Posterior vena cava (tissue), 2 donors: ENCODE measurements around the gene WWOX. TPM values are rescaled to one million over a fixed set of nuclear protein-coding genes. Genes with fewer than 3 reads are reported as not detected.

ENCODE experiments used
- DNase-seq: peaks from one replicate; pipeline ENCODE4 v3.0.0-alpha.2; 2020; ENCODE audit warnings: low spot score
- intact Hi-C, 2 donors: fragments of 100-400 bp; cut with DNase I; formaldehyde crosslinking; loops; one replicate each; pipeline versions ENCODE4 v1.14.1 to v1.14.2; 2022 to 2023
- total RNA-seq, 2 donors: library from RNA; stranded (reverse); fragmentation: NEBNext Ultra II Directional; extraction: Animal tissue kit (Norgen Biotek cat#: 25700); gene quantifications; one replicate each; pipeline ENCODE4 v1.2.1, GENCODE V29; 2021
- donor health status: DM: yes; HTN: yes; CAD: no.
- donor health status: DM: yes; HTN: yes; CAD: no.

Gene WWOX
- total RNA-seq, 2 donors from 2014 or later = 12.5 to 16.9 TPM

DNA sequence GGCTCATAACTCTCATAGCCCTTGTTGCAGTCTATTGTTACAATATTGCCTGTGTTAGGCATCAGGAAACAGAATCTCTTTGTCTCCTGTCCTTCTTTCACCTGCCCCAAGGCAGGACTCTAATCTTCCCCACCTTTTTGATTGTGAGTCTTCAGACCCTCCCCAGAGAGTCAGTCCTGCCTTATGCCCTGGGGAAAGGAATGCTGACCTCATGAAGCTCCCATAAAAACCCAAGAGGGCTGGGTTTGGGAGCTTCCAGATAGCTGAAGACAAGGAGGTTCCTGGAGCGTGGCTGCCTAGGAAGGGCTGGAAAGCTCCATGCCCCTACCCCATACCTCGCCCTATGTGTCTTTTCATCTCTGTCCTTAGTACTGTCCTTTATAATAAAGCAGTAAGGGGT, 688.8 kb downstream of the WWOX start:
- intact Hi-C loops = no loop called here
- no peak for DNase-seq

- intact Hi-C loops = no loop called here
- DNase-seq = no peak
These were observed 689.2 kb downstream of the WWOX start for GRCh38 chr16:78788696-78789095.

- intact Hi-C loops = no loop called here
These were observed 690.1 kb downstream of the WWOX start for GRCh38 chr16:78789561-78789960.

DNA sequence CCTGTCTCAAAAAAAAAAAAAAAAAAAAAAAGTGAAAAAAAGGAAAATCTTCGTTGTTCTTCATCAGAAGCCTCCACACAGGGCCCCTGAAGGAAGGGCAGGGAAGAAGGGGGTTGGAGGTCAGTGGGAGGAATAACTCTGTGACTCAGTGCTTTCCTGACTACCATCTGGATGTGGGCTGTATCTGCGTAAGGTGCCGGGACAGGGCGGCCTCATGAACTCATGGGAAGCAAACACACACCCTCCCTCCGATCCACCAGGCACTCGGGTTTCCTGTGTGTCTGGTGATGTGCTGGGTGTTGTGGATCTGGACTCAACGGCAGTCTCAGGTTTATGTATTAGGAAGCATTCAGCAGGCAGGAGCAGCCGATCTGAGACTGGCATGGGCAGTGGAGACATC, 691.6 kb downstream of the WWOX start:
- no peak for DNase-seq
- intact Hi-C loops = no loop called here

More at GRCh38 chr16:78789561-78789960, 690.1 kb downstream of the WWOX start:
- no peak for DNase-seq

GRCh38 chr16:78791926-78792325, 692.5 kb downstream of the WWOX start:
- intact Hi-C loops = no loop called here
- no peak for DNase-seq

- intact Hi-C loops = no loop called here
- no peak for DNase-seq
These were observed 693.5 kb downstream of the WWOX start for GRCh38 chr16:78792952-78793351.

DNA sequence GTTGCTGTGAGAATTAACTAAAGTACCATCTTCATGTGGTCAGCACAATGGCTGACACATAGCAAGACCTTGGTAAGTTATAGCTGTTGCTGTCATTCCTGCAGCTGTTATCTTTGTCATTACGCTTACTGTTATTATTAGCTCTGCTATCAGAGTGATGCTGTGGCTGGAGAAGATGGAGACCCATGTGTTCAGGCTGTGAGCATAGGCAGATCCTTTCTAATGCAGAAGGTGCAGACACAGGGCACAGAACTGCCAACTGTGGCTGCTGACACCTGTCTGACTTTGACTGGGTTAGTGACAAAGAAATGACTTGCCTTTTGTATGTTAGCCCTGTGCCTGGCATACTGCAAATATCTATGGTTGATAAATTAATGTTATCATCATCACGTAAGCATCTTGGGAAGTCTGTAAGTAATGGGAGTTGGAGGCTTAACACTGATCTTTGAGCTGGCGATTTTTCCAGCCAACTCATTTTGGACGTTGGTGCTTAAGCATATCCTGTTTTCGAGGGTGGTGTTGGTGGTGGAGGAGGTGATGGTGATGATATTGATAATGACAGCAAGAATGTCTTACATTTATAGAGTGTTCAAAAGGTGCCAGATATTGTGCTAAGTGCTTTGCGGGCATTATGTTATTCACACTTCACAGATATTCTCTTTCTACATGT, 695.3 kb downstream of the WWOX start:
- intact Hi-C loops = no loop called here
- no peak for DNase-seq

DNA sequence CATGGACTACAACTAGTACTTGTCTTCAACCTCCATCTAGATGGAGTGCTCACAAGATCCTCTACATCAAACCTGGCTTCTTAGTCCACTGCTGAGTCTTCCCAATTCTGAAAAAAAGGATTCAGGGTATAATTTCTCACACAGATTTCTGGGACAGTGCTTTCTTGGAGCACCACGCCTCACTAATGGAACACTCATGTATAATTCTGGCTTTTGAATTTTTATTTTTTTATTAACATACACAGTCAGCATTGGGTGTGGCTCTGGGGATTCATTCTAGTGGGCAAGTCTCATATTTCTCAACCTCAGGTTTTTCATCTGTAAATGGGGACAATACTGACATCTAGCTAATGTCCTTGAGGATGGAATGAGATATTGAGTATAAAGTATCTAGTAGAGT, 696.0 kb downstream of the WWOX start:
- intact Hi-C loops = no loop called here
- DNase-seq = no peak

DNA sequence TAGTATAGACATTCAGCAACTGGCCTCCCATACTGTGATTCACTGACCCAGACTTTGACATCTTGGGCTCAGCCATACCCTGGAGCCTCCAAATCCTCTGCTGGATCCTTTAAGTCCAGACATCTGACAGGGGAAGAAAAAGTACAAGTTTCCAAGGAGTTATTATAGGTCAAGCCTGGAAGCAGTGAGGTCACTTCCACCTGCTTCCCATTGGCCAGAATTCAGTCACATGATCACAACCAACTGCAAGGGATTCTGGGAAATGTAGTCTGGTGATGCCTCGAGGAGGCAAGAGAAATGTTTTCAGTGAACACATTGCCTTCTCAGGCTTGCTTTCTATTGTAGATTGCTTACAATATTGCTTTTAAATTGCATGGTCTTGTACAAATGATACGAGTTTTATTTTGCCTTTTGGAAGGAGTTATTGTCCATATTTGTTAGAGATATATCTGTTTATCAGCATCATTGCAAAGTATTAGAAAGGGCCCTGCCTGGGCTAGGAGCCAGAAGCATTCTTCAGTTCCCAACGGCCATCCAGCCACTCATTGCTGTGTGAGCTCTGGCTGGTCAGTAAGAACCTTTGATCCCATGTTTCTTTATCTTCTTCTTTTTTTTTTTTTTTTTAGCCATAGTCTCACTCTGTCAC, 696.9 kb downstream of the WWOX start:
- no peak for DNase-seq
- intact Hi-C loops = no loop called here

DNA sequence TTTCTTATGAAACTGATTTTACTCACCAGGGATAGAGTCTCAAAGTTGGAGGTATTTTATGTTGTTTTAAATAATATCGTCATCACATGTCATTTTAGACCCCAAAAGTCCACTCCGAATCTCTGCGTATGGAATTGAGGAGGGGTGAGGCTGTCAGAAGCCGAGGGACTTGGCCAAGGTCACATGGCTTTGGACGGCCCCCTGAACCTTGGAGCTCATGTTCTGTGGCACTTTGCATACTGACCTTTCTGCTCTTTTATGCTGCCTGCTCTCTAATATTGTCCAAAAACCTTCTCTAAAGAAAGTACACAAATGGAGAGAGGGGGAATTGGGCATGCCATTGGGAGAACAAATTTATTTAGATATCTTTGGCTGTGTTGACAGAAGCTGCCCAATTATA, 700.0 kb downstream of the WWOX start:
- intact Hi-C loops = no loop called here
- DNase-seq = no peak

- intact Hi-C loops = no loop called here
- no peak for DNase-seq
These were observed 701.1 kb downstream of the WWOX start for GRCh38 chr16:78800523-78800922.

GRCh38 chr16:78804058-78804735, 704.7 kb downstream of the WWOX start:
- no peak for DNase-seq
- intact Hi-C loops = no loop called here

- no peak for DNase-seq
- intact Hi-C loops = no loop called here
These were observed 706.1 kb downstream of the WWOX start for GRCh38 chr16:78805556-78805955.

DNA sequence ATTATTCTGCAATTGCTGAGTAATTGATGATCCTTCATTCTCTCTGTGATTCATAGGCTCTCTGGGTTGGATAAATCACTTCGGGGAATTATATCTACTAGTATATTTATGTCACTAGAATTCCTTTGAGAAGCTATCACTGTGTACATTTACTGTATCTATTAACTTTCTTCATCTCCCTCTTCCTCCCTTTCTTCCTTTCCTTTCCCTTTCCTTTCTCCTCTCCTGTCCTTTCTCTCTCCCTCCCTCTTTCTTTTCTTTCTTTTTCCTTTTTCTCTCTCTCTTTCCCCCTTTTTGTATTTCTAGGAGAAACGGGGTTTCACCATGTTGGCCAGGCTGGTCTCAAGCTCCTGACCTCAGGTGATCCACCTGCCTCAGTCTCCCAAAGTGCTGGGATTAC, 711.8 kb downstream of the WWOX start:
- intact Hi-C loops = no loop called here
- DNase-seq = no peak

DNA sequence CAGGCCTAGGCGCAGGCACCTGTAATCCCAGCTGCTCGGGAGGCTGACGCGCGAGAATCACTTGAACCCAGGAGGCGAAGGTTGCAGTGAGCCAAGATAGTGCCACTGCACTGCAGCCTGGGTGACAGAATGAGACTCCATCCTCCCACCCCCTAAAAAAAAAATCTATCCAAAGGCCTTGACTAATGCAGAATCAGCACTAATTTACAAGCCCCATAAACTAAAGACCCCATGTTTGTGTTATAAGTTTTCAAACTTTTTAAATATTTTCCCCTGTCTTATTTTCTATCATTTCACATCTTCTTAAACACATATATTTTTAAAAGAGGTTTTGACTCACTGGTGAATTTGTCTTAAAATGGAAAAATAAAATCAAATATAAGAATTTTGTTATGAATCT, 713.1 kb downstream of the WWOX start:
- no peak for DNase-seq
- intact Hi-C loops = no loop called here

GRCh38 chr16:78813661-78814311, 714.3 kb downstream of the WWOX start:
- intact Hi-C loops = no loop called here
- no peak for DNase-seq

DNA sequence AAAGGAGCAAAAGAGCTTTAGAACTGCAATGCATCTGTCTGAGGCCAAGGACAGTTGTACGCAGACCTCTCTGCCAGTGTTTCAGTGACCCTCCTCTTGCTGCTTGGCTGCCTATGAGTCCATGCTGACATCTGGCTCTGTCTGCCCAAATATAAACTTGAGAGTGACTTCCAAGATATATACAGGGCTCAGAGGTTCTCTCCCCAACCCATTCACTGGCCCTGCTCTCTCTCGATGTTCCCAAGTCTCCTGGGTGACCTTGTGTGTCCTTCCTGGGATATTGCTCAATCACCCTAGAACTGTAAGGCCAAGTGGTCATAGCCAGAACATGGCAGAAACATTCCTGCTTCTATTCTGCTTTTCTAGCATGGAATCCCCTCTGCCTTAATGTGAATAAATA, 716.3 kb downstream of the WWOX start:
- no peak for DNase-seq
- intact Hi-C loops = no loop called here

DNA sequence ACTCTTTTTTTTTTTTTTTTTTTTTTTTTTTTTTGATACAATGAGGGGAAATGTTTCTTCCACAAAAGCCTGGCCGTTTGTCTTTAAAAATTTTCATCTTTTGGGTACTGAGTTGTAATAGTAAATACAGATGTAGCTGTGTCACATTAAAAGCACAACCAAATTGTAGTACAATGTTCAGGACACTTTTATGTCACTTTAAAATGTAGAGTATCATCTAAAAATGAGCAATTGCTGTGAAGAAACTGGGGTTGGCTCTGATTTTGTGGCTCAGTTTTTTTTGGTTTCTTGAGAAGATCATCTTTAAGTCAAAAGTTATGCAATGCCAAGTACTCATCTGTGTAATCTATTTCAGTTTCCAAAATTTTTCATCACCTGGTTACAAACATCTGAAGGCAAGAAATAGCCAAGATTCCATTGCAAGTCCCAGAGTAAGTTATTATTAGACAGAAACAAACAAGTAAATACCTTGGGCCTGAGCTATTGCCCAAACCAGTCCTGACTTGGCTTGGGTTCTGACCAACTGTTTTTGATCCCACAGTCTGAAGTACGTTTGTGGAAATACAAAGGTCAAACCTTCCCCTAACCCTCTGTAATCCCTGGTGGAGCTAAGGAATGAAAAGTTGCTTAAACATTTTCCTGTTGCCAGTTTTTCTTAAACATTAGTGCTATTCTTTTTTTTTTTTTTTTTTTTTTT, 717.2 kb downstream of the WWOX start:
- no peak for DNase-seq
- intact Hi-C loops = no loop called here

DNA sequence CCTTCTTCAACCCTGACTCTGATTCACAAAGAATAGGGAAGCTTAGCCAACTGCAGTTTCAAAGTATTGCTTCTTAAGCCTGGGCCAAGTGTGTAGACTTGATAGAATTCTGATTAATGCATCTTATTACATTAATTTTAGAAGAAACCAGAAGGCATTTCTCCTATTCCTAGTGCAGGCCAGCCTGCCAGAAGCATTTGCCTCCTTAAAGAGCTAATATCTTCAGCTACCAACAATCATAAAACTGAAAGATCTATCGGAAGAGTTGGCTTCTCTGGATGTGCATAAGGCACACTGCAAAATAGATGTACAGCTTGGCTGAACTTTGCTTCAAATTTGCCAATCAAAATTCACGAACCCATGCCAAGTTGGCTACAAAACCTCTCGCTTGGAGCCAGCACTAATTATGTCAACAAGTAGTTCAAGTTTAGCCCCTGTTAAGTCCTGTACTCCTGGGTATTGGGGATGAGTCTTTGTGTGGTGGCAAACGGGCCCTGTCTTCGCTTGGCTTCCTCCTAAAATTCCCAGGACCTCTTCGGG, 717.8 kb downstream of the WWOX start:
- intact Hi-C loops = no loop called here
- DNase-seq = no peak

DNA sequence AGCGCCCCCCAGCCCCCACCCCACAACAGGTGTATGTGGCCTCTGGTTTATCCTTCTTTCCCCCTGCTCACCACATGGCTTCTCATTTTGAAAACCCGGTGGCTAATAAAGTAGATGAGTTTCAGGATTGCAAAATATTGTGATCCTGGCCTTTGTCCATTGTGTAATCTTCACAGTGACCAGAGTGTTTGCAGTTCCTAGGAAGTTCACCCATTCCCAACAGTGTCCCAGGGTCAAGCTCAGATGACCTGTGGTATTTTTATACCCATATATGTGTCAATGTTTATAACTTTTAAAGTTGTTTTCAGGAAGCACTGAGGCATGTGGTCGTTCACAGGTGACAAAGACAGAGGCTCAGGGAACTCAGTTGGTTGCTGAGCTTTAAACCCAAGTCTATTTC, 721.9 kb downstream of the WWOX start:
- intact Hi-C loops = no loop called here

More for the DNA sequence above, 721.9 kb downstream of the WWOX start:
- DNase-seq = no peak
